IMR-90 (cell line): ENCODE results near the gene HS3ST2. TPM values are rescaled to one million over a fixed set of nuclear protein-coding genes. Genes with fewer than 3 reads are reported as not detected.

ENCODE experiments used
- ATAC-seq: fragments of 200-7000 bp; cut with Tn5 transposase; 2 replicates; pipeline ENCODE4 v1.9.1; 2020; ENCODE audit warnings: low read depth, mild to moderate bottlenecking, moderate library complexity
- BruUV-seq: library from RNA; stranded (reverse); fragments of 400-500 nt; replicated peaks from 2 replicates; lab custom pipeline; 2021; lab: Mats Ljungman, UMichigan
- CTCF ChIA-PET: fragments of 300-600 bp; formaldehyde crosslinking; extraction: SDS; loops from one replicate; lab custom pipeline; 2021; ENCODE audit warnings: antibody characterized with exemption; lab: Yijun Ruan, JAX
- POLR2A ChIA-PET: fragments of 300-600 bp; sonication (Branson Sonifier 250); formaldehyde crosslinking; loops from one replicate; lab custom pipeline; 2022; ENCODE audit warnings: antibody characterized with exemption; ENCODE audit not compliant: unreplicated experiment; lab: Charles Lee
- DNase-seq: peaks from one replicate; pipeline ENCODE4 v3.0.0; 2013
- H2AFZ ChIP-seq: replicated peaks from 2 replicates; pipeline ENCODE3; 2013; ENCODE audit warnings: low read length, mild to moderate bottlenecking; ENCODE audit not compliant: poor library complexity
- H2AK5ac ChIP-seq: 2 replicates; pipeline ENCODE4 v1.6.1; 2013; ENCODE audit warnings: low read depth, low read length, inconsistent platforms
- H2AK9ac ChIP-seq: replicated peaks from 2 replicates; pipeline ENCODE3; 2013; ENCODE audit warnings: mild to moderate bottlenecking, low read depth, low read length, moderate library complexity; ENCODE audit not compliant: poor library complexity
- H2BK120ac ChIP-seq: 2 replicates; pipeline ENCODE4 v1.6.1; 2013; ENCODE audit warnings: low read depth, low read length, inconsistent platforms
- H2BK15ac ChIP-seq: 3 replicates; pipeline ENCODE4 v1.6.1; 2013; ENCODE audit warnings: low read depth, low read length, inconsistent platforms
- H2BK20ac ChIP-seq: 2 replicates; pipeline ENCODE4 v1.6.1; 2013; ENCODE audit warnings: low read depth, mild to moderate bottlenecking, inconsistent platforms, low read length, moderate library complexity
- H2BK5ac ChIP-seq: 2 replicates; pipeline ENCODE4 v1.6.1; 2013; ENCODE audit warnings: mild to moderate bottlenecking, low read depth, low read length, inconsistent platforms; ENCODE audit not compliant: poor library complexity, severe bottlenecking
- H3K14ac ChIP-seq: replicated peaks from 2 replicates; pipeline ENCODE4 v1.6.1; 2013; ENCODE audit warnings: low read depth, low read length, inconsistent platforms
- H3K18ac ChIP-seq: 2 replicates; pipeline ENCODE4 v1.6.1; 2013; ENCODE audit warnings: low read depth, low read length, control low read depth
- H3K23ac ChIP-seq: 2 replicates; pipeline ENCODE4 v1.6.1; 2013; ENCODE audit warnings: low read depth, low read length, inconsistent platforms
- H3K27ac ChIP-seq: 2 replicates; pipeline ENCODE4 v1.5.1; 2013; ENCODE audit warnings: mild to moderate bottlenecking, control low read depth, low read length; ENCODE audit not compliant: insufficient read depth
- H3K27me3 ChIP-seq: 2 replicates; pipeline ENCODE4 v1.6.1; 2013; ENCODE audit warnings: low read length; ENCODE audit not compliant: control insufficient read depth, insufficient read depth
- H3K36me3 ChIP-seq: 2 replicates; pipeline ENCODE4 v1.6.1; 2013; ENCODE audit warnings: low read length, mixed read lengths; ENCODE audit not compliant: control insufficient read depth, insufficient read depth
- H3K4ac ChIP-seq: 2 replicates; pipeline ENCODE4 v1.6.1; 2013; ENCODE audit warnings: low read depth, low read length, inconsistent platforms
- H3K4me1 ChIP-seq: 2 replicates; pipeline ENCODE4 v1.6.1; 2013; ENCODE audit warnings: low read length, mixed read lengths; ENCODE audit not compliant: control insufficient read depth, insufficient read depth
- H3K4me2 ChIP-seq: 2 replicates; pipeline ENCODE4 v1.6.1; 2013; ENCODE audit warnings: low read depth, mild to moderate bottlenecking, control low read depth, low read length, moderate library complexity
- H3K4me3 ChIP-seq: 2 replicates; pipeline ENCODE4 v1.5.1; 2013; ENCODE audit warnings: low read depth, mild to moderate bottlenecking, control low read depth, low read length, moderate library complexity; ENCODE audit not compliant: insufficient read depth
- H3K56ac ChIP-seq: 2 replicates; pipeline ENCODE4 v1.6.1; 2013; ENCODE audit warnings: low read length, inconsistent platforms; ENCODE audit not compliant: insufficient read depth; ENCODE audit errors: extremely low read depth
- H3K79me1 ChIP-seq, 2 experiments: 2 replicates each; pipeline ENCODE4 v1.6.1; 2013; ENCODE audit warnings: low read length in 2 of 2, inconsistent platforms in 1 of 2, low read depth in 1 of 2
- H3K9ac ChIP-seq: 2 replicates; pipeline ENCODE4 v1.6.1; 2013; ENCODE audit warnings: low read depth, low read length, control low read depth
- H3K9me1 ChIP-seq: 2 replicates; pipeline ENCODE4 v1.6.1; 2013; ENCODE audit warnings: low read length, inconsistent platforms; ENCODE audit not compliant: insufficient read depth
- H3K9me3 ChIP-seq: 2 replicates; pipeline ENCODE4 v1.6.1; 2013; ENCODE audit warnings: low read length; ENCODE audit not compliant: control insufficient read depth, insufficient read depth
- H4K20me1 ChIP-seq: 2 replicates; pipeline ENCODE4 v1.6.1; 2013; ENCODE audit warnings: low read length, inconsistent platforms; ENCODE audit not compliant: insufficient read depth
- H4K5ac ChIP-seq: 2 replicates; pipeline ENCODE4 v1.6.1; 2013; ENCODE audit warnings: mild to moderate bottlenecking, low read depth, low read length, control low read depth
- H4K8ac ChIP-seq, 2 experiments: 2 replicates each; pipeline ENCODE4 v1.6.1; 2013; ENCODE audit warnings: low read depth in 2 of 2, low read length in 2 of 2, control low read depth in 1 of 2, inconsistent platforms in 1 of 2
- H4K91ac ChIP-seq: 2 replicates; pipeline ENCODE4 v1.6.1; 2013; ENCODE audit warnings: low read depth, low read length, inconsistent platforms; ENCODE audit not compliant: insufficient read depth
- BHLHE40 ChIP-seq: fragments of 150-350 bp; IDR thresholded peaks from 2 replicates; pipeline ENCODE4 v1.6.1; 2016; ENCODE audit warnings: mild to moderate bottlenecking, low read depth, low read length
- CEBPB ChIP-seq: IDR thresholded peaks from 2 replicates; pipeline ENCODE4 v1.6.1; 2012; ENCODE audit warnings: low read depth, low read length, improper control_type of control experiment
- FOS ChIP-seq: fragments of 150-350 bp; IDR thresholded peaks from 2 replicates; pipeline ENCODE4 v1.6.1; 2016; ENCODE audit warnings: low read depth, low read length
- MAFK ChIP-seq: IDR thresholded peaks from 2 replicates; pipeline ENCODE4 v1.6.1; 2012; ENCODE audit warnings: low read depth, low read length, improper control_type of control experiment
- MAZ ChIP-seq: IDR thresholded peaks from 2 replicates; pipeline ENCODE4 v1.6.1; 2012; ENCODE audit warnings: low read depth, mild to moderate bottlenecking, low read length, improper control_type of control experiment, moderate library complexity, borderline replicate concordance
- WGBS, 2 experiments: methylation state at CpG; one replicate each; pipeline versions ENCODE4 v1.1.5 to v1.1.7; 2013; ENCODE audit warnings: missing lambda C conversion rate in 2 of 2; ENCODE audit not compliant: insufficient read length in 1 of 2; ENCODE audit errors: extremely low coverage in 2 of 2; 5-methylcytosine and 5-hydroxymethylcytosine counted together
- dilution Hi-C: fragments of 300-500 bp; cut with HindIII; formaldehyde crosslinking; loops from one replicate; pipeline ENCODE4 v1.14.3; 2018; ENCODE audit warnings: low sequenced_read_pairs; ENCODE audit not compliant: unreplicated experiment
- in situ Hi-C: fragments of 300-500 bp; cut with MboI; formaldehyde crosslinking; loops from 3 replicates; pipeline ENCODE4 v1.14.3; 2019; ENCODE audit warnings: low sequenced_read_pairs, inconsistent platforms, mixed read lengths
- intact Hi-C: fragments of 100-400 bp; cut with micrococcal nuclease; formaldehyde crosslinking; loops from 2 replicates; pipeline ENCODE4 v1.10.0; 2022
- polyA plus RNA-seq, 3 experiments: library from polyadenylated mRNA; depleted of rRNA; stranded (reverse); fragments of >200 nt; gene quantifications; 2 replicates each; pipeline ENCODE4 v1.2.3, GENCODE V29; 2012; ENCODE audit warnings: low replicate concordance in 1 of 3
- total RNA-seq: library from RNA; depleted of rRNA; stranded (reverse); fragments of >200 nt; gene quantifications from 2 replicates; pipeline ENCODE4 v1.2.3, GENCODE V29; 2012

HS3ST2 gene
- total and polyA plus RNA-seq, 2 of the 4 experiments (the other 2 are of a cell fraction): not detected

GRCh38 chr16:22764662-22765327 is 49.2 kb upstream of the HS3ST2 start:
- Histone ChIP-seq H3K27me3 (no peaks in the 10 kb centered on the region), H3K9me3 (no peaks in the 10 kb centered on the region), H2BK15ac (no peak overlapping the region), H3K9me1 (no peaks in the 10 kb centered on the region), H3K23ac (no peak overlapping the region), H2BK5ac (no peak overlapping the region), H3K79me1 (no peaks in the 10 kb centered on the region), H4K8ac (no peak overlapping the region), H3K4me1 (no peaks in the 10 kb centered on the region), H3K27ac (no peak overlapping the region), H3K56ac (no peak overlapping the region), H4K20me1 (no peaks in the 10 kb centered on the region), H2BK20ac (no peak overlapping the region), H3K4ac (no peak overlapping the region), H3K4me3 (no peak overlapping the region), H2AK9ac (no peak overlapping the region), H3K36me3 (no peaks in the 10 kb centered on the region), H2AFZ (no peak overlapping the region), H3K9ac (no peak overlapping the region), H3K18ac (no peak overlapping the region), H4K5ac (no peak overlapping the region), H3K14ac (no peak overlapping the region), H3K4me2 (no peak overlapping the region), H2BK120ac (no peak overlapping the region), H4K91ac (no peak overlapping the region), H2AK5ac (no peak overlapping the region)
- WGBS, 2 experiments: no CpG with 5 or more reads among the region's 9 CpGs
- in situ Hi-C loops (no loop called here), intact Hi-C loops (no loop called here), dilution Hi-C loops (no loop called here)
- ATAC-seq: no peak
- POLR2A ChIA-PET: no interaction called here
- BruUV-seq: no TSS peak
- DNase-seq: no peak
- CTCF ChIA-PET: no interaction called here
- TF ChIP-seq BHLHE40: no peak
- no peak for TF ChIP-seq CEBPB
- TF ChIP-seq FOS: no peak
- no peak for TF ChIP-seq MAFK
- TF ChIP-seq MAZ: no peak
